ENCODE results near the gene KIAA1210. TPM values are rescaled to one million over a fixed set of nuclear protein-coding genes. Genes with fewer than 3 reads are reported as not detected.

KIAA1210 gene
- total and polyA plus RNA-seq, 2 experiments from 2014 or later: not detected

DNA sequence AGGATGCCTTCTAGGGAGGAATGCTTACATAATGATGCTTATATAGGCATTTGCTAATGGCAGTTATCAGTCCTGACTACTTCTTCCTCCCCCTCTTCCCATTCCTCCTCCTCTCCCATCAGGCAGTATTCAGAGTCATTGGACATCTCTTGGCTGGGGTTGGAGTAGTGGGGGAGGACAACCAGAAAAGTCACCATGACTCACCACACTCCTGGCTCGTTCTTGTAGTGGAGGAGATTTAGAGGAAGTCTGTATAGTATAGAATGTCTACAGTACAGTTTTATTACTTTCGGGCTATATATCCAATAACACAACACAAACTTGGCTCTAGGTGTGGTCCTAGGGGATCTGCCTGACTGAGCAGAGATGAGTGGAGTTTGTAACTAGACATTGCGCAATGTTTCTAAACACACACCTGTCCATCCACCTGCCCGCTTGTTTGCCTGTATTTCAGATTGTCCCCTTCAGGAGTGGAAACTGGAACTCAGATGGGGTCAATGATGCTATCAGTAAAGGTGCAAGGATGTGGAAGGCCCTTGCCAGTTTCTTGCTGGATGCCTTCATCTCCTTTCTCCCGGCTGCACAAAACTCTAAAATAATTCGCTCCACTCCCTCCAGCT lies 27.9 kb upstream of the KIAA1210 start (continued):
- TF ChIP-seq, protein P1, sequence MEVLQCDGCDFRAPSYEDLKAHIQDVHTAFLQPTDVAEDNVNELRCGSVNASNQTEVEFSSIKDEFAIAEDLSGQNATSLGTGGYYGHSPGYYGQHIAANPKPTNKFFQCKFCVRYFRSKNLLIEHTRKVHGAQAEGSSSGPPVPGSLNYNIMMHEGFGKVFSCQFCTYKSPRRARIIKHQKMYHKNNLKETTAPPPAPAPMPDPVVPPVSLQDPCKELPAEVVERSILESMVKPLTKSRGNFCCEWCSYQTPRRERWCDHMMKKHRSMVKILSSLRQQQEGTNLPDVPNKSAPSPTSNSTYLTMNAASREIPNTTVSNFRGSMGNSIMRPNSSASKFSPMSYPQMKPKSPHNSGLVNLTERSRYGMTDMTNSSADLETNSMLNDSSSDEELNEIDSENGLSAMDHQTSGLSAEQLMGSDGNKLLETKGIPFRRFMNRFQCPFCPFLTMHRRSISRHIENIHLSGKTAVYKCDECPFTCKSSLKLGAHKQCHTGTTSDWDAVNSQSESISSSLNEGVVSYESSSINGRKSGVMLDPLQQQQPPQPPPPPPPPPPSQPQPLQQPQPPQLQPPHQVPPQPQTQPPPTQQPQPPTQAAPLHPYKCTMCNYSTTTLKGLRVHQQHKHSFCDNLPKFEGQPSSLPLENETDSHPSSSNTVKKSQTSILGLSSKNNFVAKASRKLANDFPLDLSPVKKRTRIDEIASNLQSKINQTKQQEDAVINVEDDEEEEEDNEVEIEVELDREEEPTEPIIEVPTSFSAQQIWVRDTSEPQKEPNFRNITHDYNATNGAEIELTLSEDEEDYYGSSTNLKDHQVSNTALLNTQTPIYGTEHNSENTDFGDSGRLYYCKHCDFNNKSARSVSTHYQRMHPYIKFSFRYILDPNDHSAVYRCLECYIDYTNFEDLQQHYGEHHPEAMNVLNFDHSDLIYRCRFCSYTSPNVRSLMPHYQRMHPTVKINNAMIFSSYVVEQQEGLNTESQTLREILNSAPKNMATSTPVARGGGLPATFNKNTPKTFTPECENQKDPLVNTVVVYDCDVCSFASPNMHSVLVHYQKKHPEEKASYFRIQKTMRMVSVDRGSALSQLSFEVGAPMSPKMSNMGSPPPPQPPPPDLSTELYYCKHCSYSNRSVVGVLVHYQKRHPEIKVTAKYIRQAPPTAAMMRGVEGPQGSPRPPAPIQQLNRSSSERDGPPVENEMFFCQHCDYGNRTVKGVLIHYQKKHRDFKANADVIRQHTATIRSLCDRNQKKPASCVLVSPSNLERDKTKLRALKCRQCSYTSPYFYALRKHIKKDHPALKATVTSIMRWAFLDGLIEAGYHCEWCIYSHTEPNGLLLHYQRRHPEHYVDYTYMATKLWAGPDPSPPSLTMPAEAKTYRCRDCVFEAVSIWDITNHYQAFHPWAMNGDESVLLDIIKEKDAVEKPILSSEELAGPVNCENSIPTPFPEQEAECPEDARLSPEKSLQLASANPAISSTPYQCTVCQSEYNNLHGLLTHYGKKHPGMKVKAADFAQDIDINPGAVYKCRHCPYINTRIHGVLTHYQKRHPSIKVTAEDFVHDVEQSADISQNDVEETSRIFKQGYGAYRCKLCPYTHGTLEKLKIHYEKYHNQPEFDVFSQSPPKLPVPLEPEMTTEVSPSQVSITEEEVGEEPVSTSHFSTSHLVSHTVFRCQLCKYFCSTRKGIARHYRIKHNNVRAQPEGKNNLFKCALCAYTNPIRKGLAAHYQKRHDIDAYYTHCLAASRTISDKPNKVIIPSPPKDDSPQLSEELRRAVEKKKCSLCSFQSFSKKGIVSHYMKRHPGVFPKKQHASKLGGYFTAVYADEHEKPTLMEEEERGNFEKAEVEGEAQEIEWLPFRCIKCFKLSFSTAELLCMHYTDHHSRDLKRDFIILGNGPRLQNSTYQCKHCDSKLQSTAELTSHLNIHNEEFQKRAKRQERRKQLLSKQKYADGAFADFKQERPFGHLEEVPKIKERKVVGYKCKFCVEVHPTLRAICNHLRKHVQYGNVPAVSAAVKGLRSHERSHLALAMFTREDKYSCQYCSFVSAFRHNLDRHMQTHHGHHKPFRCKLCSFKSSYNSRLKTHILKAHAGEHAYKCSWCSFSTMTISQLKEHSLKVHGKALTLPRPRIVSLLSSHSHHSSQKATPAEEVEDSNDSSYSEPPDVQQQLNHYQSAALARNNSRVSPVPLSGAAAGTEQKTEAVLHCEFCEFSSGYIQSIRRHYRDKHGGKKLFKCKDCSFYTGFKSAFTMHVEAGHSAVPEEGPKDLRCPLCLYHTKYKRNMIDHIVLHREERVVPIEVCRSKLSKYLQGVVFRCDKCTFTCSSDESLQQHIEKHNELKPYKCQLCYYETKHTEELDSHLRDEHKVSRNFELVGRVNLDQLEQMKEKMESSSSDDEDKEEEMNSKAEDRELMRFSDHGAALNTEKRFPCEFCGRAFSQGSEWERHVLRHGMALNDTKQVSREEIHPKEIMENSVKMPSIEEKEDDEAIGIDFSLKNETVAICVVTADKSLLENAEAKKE (CRISPR knock-in tag; IDR thresholded peaks at IDR 0.05): no peak
- no peak for TF ChIP-seq ZNF331 (CRISPR knock-in tag; IDR thresholded peaks at IDR 0.05; ENCODE audit: low read depth)

DNA sequence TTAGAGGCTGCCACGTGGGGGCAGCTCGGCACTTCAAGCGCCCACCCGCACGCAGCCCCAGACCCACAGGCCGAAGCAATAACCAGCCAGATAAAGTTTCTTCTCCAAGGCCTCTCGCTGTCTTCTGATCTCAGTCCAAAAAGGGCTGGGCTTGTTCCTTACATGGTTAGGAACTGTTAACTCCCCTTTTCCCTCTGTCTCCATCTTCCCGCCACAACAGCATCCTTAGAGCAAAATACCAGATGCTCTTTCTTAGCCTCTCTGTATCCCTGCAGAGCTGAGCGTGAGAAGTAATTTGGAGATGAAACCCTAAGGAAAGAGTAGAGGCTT lies 23.4 kb upstream of the KIAA1210 start:
- no peak; the same call in 1 of the 3 replicates for ATAC-seq
- Histone ChIP-seq H2AFZ (peak overlapping the region; percentile 74), H3K4me3 (no peak overlapping the region), H3F3A (replicated peaks; ENCODE audit: low read depth) (no peaks in the 10 kb centered on the region), H3K4me2 (0 out of 2 replicates have a peak overlapping the region, but pooled peaks have one; percentile 20), H3K27ac (ENCODE audit: low read depth) (no peak overlapping the region), H3K36me3 (ENCODE audit: insufficient read depth) (no peaks in the 10 kb centered on the region), H3K27me3 (ENCODE audit: insufficient read depth) (peaks cover 5% of the 10 kb centered on the region; the same call in 1 of the 2 replicates), H3K4me1 (ENCODE audit: insufficient read depth) (no peaks in the 10 kb centered on the region), H3K79me2 (replicated peaks; ENCODE audit: insufficient read depth) (no peaks in the 10 kb centered on the region), H3K9me2 (ENCODE audit: insufficient read depth) (no peaks in the 10 kb centered on the region), H4K20me1 (replicated peaks; ENCODE audit: insufficient read depth) (no peaks in the 10 kb centered on the region)
- DNase-seq (ENCODE audit: low spot score): no peak
- H3K4me1 Mint-ChIP-seq: peaks cover 4% of the 10 kb centered on the region
- no peaks in the 10 kb centered on the region for H3K9me3 Mint-ChIP-seq
- no peaks in the 10 kb centered on the region for H3K27me3 Mint-ChIP-seq (ENCODE audit: insufficient read depth, low read depth, poor library complexity)
- H3K36me3 Mint-ChIP-seq (ENCODE audit: low read depth): no peaks in the 10 kb centered on the region
- H3K4me3 Mint-ChIP-seq: no peak overlapping the region
- no peak overlapping the region for H3K27ac Mint-ChIP-seq
- TF ChIP-seq, protein P1 (CRISPR knock-in tag; IDR thresholded peaks at IDR 0.05): no peak
- no peak for TF ChIP-seq STAT1 (IDR thresholded peaks at IDR 0.05; ENCODE audit: unreplicated experiment)
- no peak for TF ChIP-seq ZNF331 (CRISPR knock-in tag; IDR thresholded peaks at IDR 0.05; ENCODE audit: low read depth)
- no peak for TF ChIP-seq JUNB (IDR thresholded peaks at IDR 0.05; ENCODE audit: unreplicated experiment)
- no peak for TF ChIP-seq POLR2AphosphoS5 (IDR thresholded peaks at IDR 0.05; ENCODE audit: low read depth)
- no peak for TF ChIP-seq NANOG (IDR thresholded peaks at IDR 0.05; ENCODE audit: borderline replicate concordance)
- TF ChIP-seq, protein P2, sequence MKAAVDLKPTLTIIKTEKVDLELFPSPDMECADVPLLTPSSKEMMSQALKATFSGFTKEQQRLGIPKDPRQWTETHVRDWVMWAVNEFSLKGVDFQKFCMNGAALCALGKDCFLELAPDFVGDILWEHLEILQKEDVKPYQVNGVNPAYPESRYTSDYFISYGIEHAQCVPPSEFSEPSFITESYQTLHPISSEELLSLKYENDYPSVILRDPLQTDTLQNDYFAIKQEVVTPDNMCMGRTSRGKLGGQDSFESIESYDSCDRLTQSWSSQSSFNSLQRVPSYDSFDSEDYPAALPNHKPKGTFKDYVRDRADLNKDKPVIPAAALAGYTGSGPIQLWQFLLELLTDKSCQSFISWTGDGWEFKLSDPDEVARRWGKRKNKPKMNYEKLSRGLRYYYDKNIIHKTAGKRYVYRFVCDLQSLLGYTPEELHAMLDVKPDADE (IDR thresholded peaks at IDR 0.05): no peak
- TF ChIP-seq CREB1 (CRISPR knock-in tag; IDR thresholded peaks at IDR 0.05; ENCODE audit: low read depth): no peak

All from GM23338 (cell line).